H7 (cell line): ENCODE data around the gene TSPAN6. TPM values are rescaled to one million over a fixed set of nuclear protein-coding genes. Genes with fewer than 3 reads are reported as not detected.

Experiments used
- DNase-seq: peaks from one replicate; pipeline ENCODE4 v3.0.0; 2012
- H3K27me3 ChIP-seq: 2 replicates; pipeline ENCODE4 v1.6.0; 2011; ENCODE audit warnings: mild to moderate bottlenecking, low read length; ENCODE audit not compliant: control insufficient read depth, insufficient read depth
- H3K36me3 ChIP-seq: replicated peaks from 2 replicates; pipeline ENCODE4 v1.5.1; 2011; ENCODE audit warnings: low read length; ENCODE audit not compliant: control insufficient read depth, insufficient read depth
- H3K4me3 ChIP-seq: 2 replicates; pipeline ENCODE4 v1.5.1; 2011; ENCODE audit warnings: low read depth, mild to moderate bottlenecking, control low read depth, low read length, moderate library complexity; ENCODE audit not compliant: insufficient read depth
- total RNA-seq: library from RNA; depleted of rRNA; stranded (reverse); fragments of >200 nt; shearing (Covaris generic); gene quantifications from 2 replicates; pipeline ENCODE4 v1.2.3, GENCODE V29; 2014

The TSPAN6 gene
- total RNA-seq, 1 experiment from 2014 or later: 103 TPM

DNA sequence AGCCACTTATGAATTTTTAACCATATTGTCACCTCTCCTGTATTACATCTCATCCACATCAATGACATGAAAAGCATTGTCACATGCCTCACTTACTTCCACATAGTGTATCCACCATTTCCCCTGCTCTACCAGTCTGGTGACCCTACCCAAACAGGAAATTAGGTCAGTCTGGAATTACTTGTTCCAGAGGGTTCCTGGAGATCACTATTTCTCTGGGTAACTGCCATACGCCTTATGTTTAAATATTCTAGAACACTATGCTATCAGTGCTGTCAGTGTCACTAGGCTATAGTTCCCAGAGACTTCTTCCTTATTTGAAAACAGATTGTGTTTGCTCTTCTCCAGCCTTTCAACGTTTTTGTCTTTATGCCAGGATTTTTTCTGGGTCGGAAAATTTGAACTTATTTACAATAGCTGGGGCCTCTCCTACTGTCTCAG, 22.4 kb upstream of the TSPAN6 start:
- no peak overlapping the region for H3K4me3 ChIP-seq
- no peaks in the 10 kb centered on the region for H3K27me3 ChIP-seq
- DNase-seq: no peak

DNA sequence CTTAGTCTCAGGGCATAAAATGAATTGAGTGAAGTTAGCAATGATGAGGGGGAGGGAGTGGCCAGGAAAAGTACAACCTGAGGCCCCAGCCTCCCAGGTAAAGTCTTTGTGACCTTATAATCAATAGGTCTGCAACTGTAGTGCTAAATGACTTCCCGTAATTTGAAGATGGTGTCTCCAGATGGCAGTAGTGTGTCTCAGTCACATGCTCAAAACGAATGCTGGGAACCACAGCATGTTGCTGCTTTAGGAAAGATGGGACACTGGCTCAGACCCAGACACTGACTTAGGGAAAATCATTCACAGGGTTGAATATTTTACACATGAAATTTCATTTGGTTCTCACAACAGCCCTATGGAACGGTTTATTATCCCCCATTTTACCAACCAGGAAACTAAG, 17.7 kb upstream of the TSPAN6 start:
- DNase-seq: peak; percentile 35
- Histone ChIP-seq H3K4me3 (no peak overlapping the region), H3K27me3 (no peaks in the 10 kb centered on the region), H3K36me3 (no peaks in the 10 kb centered on the region)

More for the DNA sequence above, 22.4 kb upstream of the TSPAN6 start:
- H3K36me3 ChIP-seq: no peaks in the 10 kb centered on the region

- Histone ChIP-seq H3K27me3 (no peaks in the 10 kb centered on the region), H3K36me3 (no peaks in the 10 kb centered on the region), H3K4me3 (no peak overlapping the region)
- no peak for DNase-seq
These were observed 15.7 kb upstream of the TSPAN6 start for GRCh38 chrX:100652266-100652665.

DNA sequence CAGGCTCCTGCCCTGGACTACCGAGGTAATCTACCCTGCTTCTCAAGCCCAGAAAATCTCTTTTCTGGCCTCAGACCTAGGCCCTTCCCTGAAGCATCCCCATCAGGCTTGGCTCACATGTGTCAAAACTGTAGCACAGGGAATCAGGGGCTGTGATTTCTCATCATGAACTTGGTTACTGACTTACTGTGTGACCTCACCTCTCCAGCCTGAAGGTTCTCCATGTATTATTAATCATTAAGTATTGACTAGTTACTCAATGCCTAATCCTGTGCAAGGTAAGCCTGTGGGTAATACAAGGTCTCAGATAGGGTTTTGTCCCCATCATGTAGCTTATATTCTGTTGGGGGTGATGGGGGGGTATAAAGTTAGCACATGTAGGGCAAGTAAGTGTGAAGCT, 14.2 kb upstream of the TSPAN6 start:
- DNase-seq: no peak
- Histone ChIP-seq H3K27me3 (no peaks in the 10 kb centered on the region), H3K36me3 (no peaks in the 10 kb centered on the region), H3K4me3 (no peak overlapping the region)

DNA sequence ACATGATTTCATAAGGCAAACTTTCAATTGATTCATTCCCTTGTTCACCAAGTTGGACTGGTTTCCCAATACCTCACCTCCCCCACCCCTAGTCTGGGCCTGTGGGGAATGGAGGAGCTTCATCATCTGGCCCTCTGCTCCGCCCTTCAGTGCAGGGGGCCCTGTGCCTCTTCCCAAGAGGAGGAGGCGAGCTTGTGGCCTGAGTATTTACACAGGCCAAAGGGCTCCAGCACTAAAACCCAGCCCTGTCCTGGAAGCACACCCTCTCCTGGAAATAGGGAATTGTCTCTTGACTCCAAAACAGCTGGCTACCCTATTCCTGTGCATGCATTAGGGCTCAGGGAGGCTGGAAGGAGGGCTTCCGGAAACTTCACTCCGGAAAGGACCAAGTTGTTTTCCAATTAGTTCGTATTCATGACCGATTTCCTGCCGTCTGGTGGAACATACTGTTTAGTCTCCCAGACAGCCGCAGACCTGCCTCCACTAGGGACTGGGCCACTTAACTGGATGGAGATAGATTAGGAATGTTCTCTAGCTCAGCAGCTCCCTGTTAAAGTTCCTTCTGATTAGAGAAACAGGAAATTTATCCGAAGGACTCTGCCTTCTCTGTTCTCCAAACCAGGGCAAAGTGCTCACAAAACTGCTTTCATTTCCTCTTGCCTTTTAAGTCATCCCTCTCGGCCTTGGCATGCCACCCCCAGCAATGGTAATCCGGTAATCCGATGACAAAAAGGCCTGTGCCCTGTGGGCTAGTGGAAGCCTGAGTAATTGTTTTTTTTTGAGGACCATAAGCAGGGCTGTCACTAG, 13.1 kb upstream of the TSPAN6 start:
- H3K4me3 ChIP-seq: no peak overlapping the region

GRCh38 chrX:100648458-100649417, 12.1 kb upstream of the TSPAN6 start:
- no peak overlapping the region for H3K4me3 ChIP-seq
- no peaks in the 10 kb centered on the region; the same call in 1 of the 2 replicates for H3K27me3 ChIP-seq
- no peaks in the 10 kb centered on the region for H3K36me3 ChIP-seq
- DNase-seq: no peak

More for the DNA sequence above, 13.1 kb upstream of the TSPAN6 start:
- DNase-seq: peak; percentile 26
- Histone ChIP-seq H3K36me3 (no peaks in the 10 kb centered on the region), H3K27me3 (no peaks in the 10 kb centered on the region)

DNA sequence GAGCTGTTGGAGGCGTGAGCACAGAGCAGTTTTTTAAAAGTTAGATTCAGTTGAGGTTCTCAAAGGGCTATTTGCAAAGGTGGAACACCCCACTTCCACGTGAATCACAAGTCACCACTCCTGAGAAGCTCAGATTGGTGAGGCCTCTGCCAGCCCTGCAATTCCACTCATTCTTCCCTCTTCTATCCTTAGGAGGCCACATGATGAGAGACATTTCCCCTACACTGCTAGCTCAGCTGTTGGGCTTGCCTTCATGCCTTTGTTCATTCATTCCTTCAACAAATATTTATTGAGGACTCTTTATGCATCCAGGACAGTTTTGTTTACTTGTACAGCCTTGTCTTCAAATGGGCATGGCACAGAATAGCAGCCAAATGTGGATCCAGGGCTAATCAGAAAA, 11.1 kb upstream of the TSPAN6 start:
- H3K27me3 ChIP-seq: no peaks in the 10 kb centered on the region; the same call in 1 of the 2 replicates
- no peaks in the 10 kb centered on the region for H3K36me3 ChIP-seq
- no peak overlapping the region for H3K4me3 ChIP-seq
- no peak for DNase-seq

- Histone ChIP-seq H3K36me3 (no peaks in the 10 kb centered on the region), H3K27me3 (no peaks in the 10 kb centered on the region; the same call in 1 of the 2 replicates), H3K4me3 (no peak overlapping the region)
- no peak for DNase-seq
These were observed 10.5 kb upstream of the TSPAN6 start for GRCh38 chrX:100647095-100647494.

DNA sequence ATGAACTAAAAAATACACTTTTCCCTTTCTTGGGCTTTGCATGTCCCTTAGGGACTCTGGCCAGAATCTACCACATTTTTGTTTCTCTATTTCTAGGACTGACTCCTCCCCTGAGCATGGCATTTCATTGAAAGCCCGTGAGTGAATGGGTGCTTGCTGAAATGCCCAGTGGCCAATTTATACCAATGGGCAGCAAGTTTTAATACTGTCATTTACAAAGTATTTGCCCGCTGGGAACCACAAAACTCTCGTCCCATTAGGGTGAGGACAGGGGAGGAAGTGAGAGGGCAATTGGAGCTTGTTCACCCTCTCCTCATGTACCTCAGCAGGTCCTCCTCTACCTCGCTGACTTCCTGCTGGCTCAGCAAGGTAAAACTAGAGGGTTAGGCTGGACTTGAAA, 8.5 kb upstream of the TSPAN6 start:
- DNase-seq: no peak
- Histone ChIP-seq H3K4me3 (no peak overlapping the region), H3K36me3 (no peaks in the 10 kb centered on the region), H3K27me3 (no peaks in the 10 kb centered on the region; the same call in 1 of the 2 replicates)

GRCh38 chrX:100643956-100644860, 7.6 kb upstream of the TSPAN6 start, which contains the start of gene SRPX2:
SRPX2 (plus strand) TSS chrX:100644199; CDS start chrX:100646323, 2,124 bp downstream.
- H3K4me3 ChIP-seq: no peak within 1 kb of the TSS
- no peaks in the 10 kb centered on the region for H3K36me3 ChIP-seq
- no peaks in the 10 kb centered on the region; the same call in 1 of the 2 replicates for H3K27me3 ChIP-seq
- DNase-seq: no peak

DNA sequence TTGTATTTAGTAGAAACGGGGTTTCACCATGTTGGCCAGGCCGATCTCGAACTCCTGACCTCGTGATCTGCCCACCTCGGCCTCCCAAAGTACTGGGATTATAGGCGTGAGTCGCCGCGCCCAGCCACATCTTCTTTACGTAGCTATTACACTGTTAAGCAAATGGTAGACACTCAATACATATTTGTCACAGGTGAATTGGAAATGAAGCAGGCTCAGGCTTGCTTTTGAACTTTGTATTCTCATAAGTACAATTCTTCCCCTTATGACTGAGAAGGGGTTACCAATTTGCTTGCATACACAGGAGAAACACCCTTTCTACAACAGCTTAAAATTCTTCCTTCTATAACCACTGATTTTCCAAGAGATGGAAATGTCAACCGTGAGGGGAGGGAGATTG, 6.6 kb upstream of the TSPAN6 start:
- DNase-seq: no peak
- H3K27me3 ChIP-seq: no peaks in the 10 kb centered on the region; the same call in 1 of the 2 replicates
- H3K36me3 ChIP-seq: no peaks in the 10 kb centered on the region
- H3K4me3 ChIP-seq: no peak overlapping the region

- H3K4me3 ChIP-seq: no peak overlapping the region
- DNase-seq: no peak
- H3K36me3 ChIP-seq: no peaks in the 10 kb centered on the region
These were observed 5.7 kb upstream of the TSPAN6 start for GRCh38 chrX:100642290-100642689.

GRCh38 chrX:100635989-100636320, 651 bp downstream of the TSPAN6 start:
- no peaks in the 10 kb centered on the region for H3K27me3 ChIP-seq
- peaks cover 15% of the 10 kb centered on the region for H3K36me3 ChIP-seq
- peak overlapping the region; percentile 71 for H3K4me3 ChIP-seq
- no peak for DNase-seq

More at GRCh38 chrX:100642290-100642689, 5.7 kb upstream of the TSPAN6 start:
- no peaks in the 10 kb centered on the region; the same call in 1 of the 2 replicates for H3K27me3 ChIP-seq

DNA sequence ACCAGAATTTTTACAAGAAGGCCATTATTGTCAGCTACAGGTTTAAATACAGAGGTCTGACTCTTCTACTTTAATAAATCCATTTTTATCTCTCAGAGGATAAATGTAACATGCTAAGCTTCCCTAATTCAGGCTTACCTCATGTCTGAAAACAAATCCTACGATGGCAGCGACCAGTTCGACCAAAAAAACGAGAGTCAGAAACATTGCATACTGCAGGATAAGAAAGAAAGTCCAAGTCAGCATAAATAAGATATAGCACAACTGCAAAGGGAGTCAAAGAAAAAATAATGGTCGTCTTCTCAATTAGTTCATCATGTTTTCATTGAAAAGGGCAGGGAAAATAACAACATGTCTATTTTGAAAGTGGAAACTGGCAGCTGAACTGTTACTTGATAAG, 1.6 kb downstream of the TSPAN6 start:
- H3K4me3 ChIP-seq: no peak overlapping the region
- no peak for DNase-seq
- no peaks in the 10 kb centered on the region for H3K27me3 ChIP-seq

More for the DNA sequence above, 1.6 kb downstream of the TSPAN6 start:
- peaks cover 17% of the 10 kb centered on the region for H3K36me3 ChIP-seq
